CD4-positive, alpha-beta T cell treated with Interleukin-15 for 1 hour (primary cell): ENCODE results near the gene PLPP1.

ENCODE experiments used
- DNase-seq: peaks from one replicate; pipeline ENCODE4 v3.0.0-alpha.2; 2020

PLPP1 gene

DNA sequence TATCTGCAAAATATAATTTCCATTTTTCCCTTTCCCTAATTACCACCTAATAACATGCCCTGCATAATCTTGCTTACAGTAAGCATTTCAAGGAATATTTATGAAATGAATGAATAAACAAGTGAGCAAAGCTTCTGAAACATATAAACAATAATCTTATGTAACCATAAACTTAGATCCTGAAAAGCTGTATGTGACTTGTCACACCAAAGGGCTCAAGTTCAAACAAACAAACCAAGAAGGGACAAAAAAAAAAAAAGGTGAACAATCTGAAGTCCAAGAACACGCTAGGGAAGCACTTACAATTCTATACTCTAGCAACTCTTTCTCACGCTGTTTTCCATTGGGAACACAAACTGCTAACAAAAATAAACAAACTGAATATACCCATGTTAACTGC lies 36.3 kb downstream of the PLPP1 start:
- no peak for DNase-seq

GRCh38 chr5:55497712-55498111 lies 37.1 kb downstream of the PLPP1 start:
- DNase-seq, result no peak

DNA sequence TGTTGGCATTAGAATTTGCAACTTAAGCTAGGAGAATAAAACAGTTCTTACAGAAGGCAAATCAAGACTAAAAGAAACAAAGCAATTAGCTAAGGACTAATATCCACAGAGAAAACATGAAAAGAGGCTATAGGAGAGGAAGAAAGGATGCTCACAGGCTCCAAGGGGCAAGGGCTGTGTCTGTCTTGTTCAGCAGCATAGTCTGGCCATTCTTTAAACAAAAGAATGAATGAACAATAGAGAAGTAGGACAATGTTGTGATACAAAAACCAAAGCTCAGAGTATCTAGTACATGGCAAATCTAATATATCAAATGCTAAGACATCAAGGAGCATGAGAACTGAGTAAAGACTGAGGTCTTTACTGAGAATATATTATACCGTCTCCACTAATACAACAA lies 39.5 kb downstream of the PLPP1 start:
- no peak for DNase-seq

- no peak for DNase-seq
Observed at GRCh38 chr5:55492449-55492848, 42.3 kb downstream of the PLPP1 start.

DNA sequence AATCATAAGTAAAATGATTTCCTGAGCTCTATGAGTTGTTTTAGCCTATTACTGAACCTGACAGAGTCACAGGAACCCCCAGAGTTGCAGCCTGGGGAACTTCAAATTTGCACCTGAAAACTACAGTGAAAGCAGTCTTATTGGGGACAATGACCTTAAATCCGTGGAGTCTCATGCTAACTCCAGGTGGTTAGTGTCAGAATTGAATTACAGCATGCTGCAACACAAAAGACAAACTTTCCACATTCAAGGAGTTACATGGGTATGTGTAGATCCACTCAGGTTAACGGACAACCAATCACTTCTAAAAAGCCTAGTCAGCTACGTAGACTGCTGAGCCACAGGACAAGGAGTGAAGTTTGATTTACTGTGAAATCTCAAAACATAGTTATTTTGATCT lies 49.7 kb downstream of the PLPP1 start:
- no peak for DNase-seq

DNA sequence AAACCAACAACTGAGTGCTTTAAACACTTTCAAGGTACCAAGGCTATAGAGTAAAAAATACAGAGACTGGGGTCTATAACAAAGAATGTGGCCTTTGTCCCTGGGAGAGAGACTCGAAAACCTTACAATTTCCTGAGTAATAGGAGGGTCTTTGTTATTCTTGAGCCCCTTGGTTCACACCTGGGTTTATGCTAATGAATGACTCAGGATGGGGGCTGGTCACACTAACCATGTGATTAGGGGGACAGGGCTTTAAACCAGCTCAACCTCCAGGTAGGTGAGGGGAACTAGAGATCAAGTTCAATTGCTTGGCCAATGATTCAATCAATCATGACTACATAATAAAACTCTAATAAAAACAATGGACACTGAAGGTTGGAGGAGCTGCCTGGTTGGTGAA lies 50.2 kb downstream of the PLPP1 start:
- DNase-seq, result no peak

GRCh38 chr5:55483885-55484284 lies 50.9 kb downstream of the PLPP1 start:
- DNase-seq, result no peak

DNA sequence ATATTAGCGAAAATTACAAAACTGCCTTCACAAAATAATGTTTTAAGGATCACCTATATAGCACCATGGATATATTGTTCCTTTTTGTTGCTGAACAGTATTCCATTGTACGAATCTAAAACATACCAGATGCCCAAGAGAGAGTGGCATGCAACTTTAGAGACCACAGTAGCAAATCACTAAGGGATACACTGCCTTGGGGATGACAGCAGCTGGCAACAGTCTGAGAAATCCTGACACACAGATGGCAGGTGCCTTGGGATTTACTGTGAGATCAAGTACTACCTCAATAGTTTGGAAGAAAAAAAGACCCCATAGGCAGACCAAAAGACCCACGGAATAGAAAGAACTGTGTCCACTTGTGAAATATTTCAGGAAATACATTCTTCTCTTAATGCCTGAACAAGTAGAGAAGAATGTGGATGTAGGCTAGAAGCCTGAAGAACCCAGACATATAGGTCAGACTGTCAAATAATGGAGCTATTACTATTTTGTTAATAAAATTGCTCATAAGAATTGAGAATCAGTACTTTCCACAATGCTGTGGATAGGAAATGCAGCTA lies 53.4 kb downstream of the PLPP1 start:
- no peak for DNase-seq

- no peak for DNase-seq
Observed at GRCh38 chr5:55480781-55481180, 54.0 kb downstream of the PLPP1 start.

DNA sequence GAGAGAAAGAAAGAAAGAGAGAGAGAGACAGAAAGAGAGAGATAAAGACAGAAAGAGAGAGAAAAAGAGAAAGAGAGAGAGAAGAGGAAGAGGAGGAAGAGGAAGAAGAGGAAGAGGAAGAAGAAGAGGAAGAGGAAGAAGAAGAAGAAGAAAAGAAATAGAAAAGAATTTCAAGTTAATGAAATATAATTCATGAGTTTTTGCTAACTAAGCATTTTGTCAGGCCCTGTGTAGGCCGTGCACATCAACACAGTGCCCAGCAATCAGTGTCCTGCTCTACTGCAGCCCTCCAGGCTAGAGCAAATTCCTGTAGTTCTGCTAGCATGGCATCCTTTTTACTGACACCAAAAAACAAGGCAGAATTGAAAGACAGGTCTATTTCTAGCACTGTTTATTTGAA lies 62.1 kb downstream of the PLPP1 start:
- DNase-seq, result no peak

- no peak for DNase-seq
Observed at GRCh38 chr5:55471468-55471867, 63.3 kb downstream of the PLPP1 start.

DNA sequence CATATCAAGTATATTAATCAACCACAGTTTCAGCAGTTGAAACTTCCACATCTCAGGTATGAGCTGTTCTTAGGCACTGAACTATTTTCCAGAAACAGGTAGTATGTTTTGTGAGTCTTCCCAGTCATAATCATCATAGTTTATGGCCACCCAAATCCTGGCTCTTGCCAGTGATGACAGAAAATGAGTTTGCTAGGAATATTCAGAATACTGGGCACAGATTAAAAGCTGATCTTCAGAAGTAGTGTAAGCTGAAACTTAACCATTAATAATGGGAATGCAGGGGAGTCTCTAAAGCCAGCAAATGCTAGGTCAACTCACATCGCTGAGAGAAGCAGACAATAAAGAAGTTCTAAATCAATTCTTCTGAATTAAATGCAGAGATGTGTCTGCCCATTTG lies 64.5 kb downstream of the PLPP1 start:
- no peak for DNase-seq

GRCh38 chr5:55469839-55470238 lies 64.9 kb downstream of the PLPP1 start:
- no peak for DNase-seq

GRCh38 chr5:55467862-55468551 lies 66.8 kb downstream of the PLPP1 start:
- DNase-seq, result no peak

DNA sequence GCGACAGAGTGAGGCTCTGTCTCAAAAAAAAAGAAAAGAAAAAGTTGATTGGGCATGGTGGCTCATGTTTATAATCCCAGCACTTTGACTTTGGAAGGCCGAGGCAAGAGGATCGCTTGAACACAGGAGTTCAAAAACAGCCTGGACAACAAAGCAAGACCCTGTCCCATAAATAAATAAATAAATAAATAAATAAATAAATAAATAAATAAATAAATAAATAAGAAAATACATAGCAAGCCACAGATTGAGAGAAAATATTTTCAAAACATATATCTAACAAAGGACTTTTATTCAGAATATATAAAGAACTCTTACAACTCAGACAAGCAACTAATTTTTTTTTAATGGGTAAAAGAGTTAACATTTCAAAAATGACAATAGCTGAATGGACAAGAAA lies 71.2 kb downstream of the PLPP1 start:
- no peak for DNase-seq

DNA sequence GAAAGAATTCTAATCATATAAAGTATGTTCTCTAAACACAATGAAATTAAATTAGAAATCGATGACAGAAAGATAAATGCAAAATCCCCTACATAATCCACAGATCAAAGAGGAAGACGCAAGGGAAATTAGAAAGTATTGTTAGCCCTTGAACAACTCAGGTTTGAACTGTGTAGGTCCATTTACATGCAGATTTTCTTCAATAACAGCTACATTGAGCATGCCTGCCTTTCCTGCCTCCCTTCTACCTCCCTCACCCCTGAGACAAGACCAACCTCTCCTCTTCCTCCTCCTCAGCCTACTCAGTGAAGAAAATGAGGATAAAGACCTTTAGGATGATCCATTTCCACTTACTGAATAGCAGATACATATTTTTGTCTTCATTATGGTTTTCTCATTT lies 75.2 kb downstream of the PLPP1 start:
- no peak for DNase-seq

DNA sequence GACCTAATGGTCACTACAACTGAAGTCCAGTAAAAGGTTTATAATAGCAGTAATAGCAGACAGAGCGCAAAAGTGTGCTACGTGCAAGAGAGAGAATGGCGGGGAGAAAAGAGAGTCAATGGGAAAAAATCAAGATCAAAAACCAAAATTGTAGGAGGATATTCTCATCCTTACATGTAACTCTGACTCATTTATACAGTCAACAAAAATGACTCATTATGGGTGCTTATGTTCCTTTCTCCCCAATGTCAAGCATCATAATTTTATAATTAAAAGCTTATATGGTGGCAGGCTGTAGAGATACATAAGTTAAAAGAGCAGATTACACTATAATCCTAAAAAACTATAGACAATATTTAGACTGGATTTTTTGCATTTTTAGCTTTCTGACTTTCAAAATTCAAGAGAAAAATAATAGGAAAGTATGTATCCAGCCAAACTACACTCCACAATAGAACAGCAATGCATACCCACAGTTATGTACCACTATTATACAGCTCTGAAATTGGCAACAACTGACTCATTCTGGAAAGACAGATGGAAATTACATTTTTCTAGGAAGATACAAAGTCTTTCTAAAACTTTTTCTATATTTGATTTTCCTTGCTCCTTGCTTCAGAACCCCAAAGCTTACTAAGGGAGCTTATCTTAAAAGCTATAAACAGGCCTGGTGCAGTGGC lies 78.4 kb downstream of the PLPP1 start:
- no peak for DNase-seq

DNA sequence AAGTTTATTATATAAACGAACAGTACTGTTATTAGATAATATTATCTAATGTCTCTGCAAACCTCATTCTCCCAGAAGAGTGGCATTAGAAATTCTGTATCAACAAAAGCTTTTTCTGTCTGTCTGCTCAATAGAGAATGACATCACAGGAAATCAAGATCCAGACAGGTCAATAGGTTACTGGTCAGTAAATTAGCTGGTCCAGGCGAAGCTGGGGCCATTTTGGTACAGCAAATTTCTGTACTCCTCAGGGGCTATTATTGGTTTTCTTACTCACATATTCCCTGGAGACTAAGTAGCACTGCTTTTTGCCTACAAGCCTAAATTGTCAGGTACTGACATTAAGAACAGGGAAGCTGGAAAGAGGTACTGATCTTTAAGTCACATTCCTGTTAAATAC lies 80.5 kb downstream of the PLPP1 start:
- no peak for DNase-seq

GRCh38 chr5:55453211-55453610 lies 81.6 kb downstream of the PLPP1 start:
- DNase-seq, result no peak

GRCh38 chr5:55451976-55452375 lies 82.8 kb downstream of the PLPP1 start:
- no peak for DNase-seq

DNA sequence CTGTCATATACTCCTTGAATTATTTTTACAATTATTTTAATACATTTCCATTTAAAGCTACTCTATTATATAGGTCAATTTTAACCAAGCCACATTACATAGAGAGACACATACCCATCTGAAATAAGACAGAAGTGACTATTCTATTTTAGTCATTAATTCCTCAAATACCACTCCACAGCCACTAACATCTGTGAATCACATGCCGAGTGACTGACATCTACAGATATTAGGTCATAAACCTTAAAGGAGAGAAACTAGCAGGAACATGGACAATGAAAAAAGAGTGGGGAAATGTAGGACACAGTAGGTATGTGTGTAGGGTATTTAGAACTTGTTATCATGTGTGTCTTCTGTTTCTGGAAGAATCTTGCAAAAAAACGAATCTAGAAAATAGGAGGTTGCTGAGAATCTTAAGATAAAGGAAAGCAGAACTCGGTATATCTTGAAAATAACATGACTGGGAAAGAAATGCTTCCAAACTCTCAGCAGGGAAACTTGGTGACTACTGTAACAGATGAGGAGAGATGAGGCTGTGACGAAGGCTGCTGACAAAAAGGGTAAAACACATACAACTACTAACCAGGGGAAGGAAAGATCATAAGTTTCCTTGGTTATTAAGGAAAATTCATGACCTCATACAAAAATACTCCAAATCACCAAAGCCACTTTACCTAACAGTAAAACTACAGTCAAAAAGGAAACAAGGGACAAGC lies 84.6 kb downstream of the PLPP1 start:
- no peak for DNase-seq

- DNase-seq, result no peak
Observed at GRCh38 chr5:55446640-55447351, 88.0 kb downstream of the PLPP1 start.

- no peak for DNase-seq
Observed at GRCh38 chr5:55445791-55446190, 89.0 kb downstream of the PLPP1 start.
